GM21367 (cell line): Measurements from ENCODE around the gene SYNE3.
A peak's percentile ranks its signal among the peaks of the same experiment; 100 is the strongest.

Experiments used
- ATAC-seq: cut with Tn5 transposase; IDR thresholded peaks from one replicate; pipeline ENCODE4 v1.9.1; 2021; ENCODE audit not compliant: unreplicated experiment

The SYNE3 gene, protein sequence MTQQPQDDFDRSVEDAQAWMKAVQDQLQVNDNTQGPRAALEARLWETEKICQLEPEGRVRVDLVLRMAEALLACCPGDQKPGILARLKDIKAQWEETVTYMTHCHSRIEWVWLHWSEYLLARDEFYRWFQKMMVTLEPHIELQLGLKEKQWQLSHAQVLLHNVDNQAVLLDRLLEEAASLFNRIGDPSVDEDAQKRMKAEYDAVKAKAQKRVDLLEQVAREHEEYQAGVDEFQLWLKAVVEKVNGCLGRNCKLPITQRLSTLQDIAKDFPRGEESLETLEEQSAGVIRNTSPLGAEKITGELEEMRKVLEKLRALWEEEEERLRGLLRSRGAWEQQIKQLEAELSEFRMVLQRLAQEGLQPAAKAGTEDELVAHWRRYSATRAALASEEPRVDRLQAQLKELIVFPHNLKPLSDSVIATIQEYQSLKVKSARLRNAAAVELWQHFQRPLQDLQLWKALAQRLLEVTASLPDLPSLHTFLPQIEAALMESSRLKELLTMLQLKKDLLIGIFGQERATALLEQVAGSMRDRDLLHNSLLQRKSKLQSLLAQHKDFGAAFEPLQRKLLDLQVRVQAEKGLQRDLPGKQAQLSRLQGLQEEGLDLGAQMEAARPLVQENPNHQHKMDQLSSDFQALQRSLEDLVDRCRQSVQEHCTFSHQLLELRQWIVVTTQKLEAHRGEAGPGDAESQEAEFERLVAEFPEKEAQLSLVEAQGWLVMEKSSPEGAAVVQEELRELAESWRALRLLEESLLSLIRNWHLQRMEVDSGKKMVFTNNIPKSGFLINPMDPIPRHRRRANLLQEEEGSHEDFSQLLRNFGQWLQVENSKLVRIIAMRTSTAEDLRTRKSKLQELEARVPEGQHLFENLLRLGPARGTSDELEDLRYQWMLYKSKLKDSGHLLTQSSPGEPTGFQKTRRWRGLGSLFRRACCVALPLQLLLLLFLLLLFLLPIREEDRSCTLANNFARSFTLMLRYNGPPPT

DNA sequence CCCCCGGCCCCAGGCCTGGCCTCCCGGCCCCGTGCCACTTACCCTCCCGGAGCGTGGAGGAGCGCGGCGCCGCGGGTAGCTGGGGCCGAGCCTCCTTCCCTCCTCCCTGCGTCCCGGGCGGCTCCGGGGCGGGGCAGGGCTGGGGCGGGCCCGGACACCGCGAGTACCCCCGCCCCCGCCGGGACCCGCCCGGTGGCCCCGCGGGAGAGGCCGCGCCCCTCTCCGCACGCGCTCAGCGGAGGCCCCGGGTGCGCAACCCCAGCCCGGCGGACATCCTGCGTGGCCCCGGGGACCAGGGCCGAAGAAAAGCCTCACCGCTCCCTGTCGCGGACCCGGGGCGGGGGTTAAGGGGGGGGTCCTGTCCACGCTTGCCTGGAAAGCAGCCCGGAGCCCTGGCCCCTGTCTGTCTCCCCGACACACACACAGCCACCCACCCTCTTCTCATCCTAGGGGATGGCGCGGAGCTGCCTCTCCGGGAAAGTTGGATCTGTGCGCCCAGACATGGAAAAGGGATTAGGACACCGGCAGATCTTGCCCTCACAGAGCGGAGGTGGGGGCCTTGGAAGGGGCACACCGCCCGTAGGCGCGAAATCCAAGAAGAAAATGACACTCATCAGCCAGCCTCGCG is at the start of gene SYNE3:
Gene SYNE3, minus strand, starts transcription at position 97 of the 628 bp plus-strand sequence. CDS start 40,829 bp downstream, outside the sequence.
- ATAC-seq = peak; percentile 27

DNA sequence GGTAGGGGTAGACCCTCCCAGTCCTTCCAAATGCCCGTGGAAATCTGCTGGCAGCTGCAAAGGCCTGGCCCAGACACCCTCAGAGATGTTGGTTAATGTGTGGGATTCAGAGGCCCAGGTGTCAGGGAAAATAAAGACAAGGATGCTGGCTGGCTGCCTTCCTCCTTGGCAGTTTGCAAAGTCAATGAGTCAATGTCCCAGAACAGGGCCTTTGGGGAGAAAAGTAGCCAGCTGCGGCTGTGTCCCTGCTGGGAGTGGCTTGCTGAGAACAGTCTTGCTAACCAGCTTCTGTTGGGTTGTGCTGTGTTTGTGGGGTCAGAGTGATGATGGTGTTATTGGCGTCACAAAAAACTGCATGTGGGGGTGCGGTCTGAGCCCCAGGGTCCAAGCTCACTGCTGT is 47.6 kb upstream of the SYNE3 start:
- no peak for ATAC-seq

DNA sequence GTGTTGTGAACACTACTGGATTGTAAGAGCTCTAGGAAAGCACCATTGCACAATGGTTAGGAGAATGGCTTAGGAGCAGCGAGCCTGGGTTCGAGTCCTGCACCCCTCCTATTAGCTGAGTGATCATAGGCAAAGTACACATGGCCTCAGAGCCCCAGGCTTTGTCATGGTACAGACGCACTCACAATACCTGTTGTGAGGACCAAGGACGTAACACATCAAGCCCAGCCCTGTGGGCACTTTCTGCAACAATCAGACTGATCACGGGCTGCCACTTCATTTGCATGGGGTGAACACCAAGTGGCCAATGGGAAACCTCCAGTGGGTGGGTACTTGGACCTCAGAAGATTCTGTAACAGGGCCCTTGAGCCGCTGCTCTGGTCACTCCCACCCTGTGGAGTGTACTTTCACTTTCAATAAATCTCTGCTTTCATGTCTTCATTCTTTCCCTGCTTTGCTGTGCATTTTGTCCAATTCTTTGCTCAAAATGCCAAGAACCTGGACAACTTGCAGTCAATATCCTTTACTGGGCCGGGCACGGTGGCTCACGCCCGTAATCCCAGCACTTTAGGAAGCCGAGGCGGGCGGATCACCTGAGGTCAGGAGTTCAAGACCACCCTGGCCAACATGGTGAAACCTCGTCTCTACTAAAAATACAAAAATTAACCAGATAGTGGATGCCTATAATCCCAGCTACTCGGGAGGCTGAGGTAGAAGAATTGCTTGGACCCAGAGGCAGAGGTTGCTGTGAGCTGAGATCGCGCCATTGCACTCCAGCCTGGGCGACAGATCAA is 46.6 kb upstream of the SYNE3 start:
- no peak for ATAC-seq

DNA sequence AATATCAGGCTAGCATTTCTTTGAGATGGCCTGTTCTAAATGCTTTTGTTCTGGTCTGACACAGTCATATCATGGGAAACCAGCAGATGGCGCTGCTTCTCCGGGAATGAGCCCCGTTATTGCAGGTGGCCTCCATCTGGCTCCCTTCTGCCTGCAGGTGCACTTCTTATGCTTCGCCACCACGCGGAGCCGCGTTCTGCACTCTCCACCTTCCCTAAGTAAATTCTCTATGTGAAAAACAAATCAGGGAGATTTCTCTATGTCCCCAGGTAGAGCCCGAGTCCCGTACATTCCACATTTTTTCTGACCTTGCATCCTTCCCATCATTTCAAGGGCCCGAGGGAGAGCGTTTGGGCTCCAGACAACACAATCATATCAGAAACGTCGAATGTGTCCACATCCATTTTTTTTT is 44.6 kb upstream of the SYNE3 start:
- peak; percentile 80 for ATAC-seq

- no peak for ATAC-seq
Measured at GRCh38 chr14:95559203-95559602, 42.8 kb upstream of the SYNE3 start.

- ATAC-seq = no peak
Measured at GRCh38 chr14:95557832-95558231, 41.4 kb upstream of the SYNE3 start.

- ATAC-seq = no peak
Measured at GRCh38 chr14:95557291-95557690, 40.8 kb upstream of the SYNE3 start.

- ATAC-seq = no peak
Measured at GRCh38 chr14:95555053-95555452, 38.6 kb upstream of the SYNE3 start.

DNA sequence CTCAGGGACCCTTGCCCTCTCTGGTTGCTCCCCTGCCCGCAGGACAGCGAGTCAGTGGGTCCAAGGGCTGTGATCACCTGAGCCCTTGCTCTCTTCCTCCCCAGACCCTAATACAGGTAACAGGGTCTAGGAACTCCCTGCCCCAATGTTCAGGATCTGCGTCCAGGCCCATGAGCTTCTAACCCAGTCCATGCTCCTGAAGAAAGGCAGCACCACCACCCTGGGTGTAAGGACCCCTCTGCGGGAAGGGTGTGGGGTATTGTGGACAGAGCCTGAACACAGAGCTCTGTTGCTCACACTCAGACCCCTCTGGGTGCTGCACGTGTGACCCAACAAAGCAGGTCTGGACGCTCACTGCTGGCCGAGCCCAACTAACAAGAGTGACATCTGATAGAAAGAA is 36.7 kb upstream of the SYNE3 start:
- no peak for ATAC-seq

GRCh38 chr14:95551435-95551834 is 35.0 kb upstream of the SYNE3 start:
- ATAC-seq = no peak

GRCh38 chr14:95549656-95550585 is 33.5 kb upstream of the SYNE3 start:
- no peak for ATAC-seq

GRCh38 chr14:95548328-95548929 is 32.0 kb upstream of the SYNE3 start:
- no peak for ATAC-seq

DNA sequence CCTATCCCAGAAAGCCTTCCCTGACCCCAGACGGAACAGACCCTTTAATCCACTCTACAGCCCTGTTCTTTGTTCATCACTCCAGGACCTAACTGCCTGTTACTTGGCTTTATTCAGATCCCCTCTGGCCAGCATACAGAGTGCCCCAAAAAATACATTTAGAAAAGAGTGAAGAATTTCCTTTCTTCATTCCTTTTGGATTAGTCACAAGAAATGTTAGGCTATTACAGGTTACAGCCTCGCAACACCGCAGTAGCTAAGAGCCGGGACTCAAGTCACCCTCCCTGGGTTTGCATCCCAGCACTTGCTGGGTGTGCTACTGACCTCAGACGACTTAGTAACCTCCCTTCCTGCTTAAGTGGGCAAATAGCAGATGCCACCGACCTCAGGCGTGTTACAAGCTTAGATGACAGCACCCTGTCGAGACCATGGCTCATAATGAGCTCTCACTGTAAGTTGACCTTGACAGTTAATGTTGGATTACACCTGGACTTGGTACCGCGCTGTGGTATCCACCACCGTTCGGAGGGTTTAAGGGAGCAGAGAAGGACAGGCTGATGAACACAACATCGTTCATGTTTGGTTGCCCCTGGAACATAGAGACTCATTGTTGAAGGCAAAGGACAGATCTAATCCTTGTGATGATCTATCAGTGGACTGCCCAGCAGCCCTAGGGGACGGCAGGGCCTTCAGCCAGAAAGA is 31.3 kb upstream of the SYNE3 start:
- no peak for ATAC-seq

DNA sequence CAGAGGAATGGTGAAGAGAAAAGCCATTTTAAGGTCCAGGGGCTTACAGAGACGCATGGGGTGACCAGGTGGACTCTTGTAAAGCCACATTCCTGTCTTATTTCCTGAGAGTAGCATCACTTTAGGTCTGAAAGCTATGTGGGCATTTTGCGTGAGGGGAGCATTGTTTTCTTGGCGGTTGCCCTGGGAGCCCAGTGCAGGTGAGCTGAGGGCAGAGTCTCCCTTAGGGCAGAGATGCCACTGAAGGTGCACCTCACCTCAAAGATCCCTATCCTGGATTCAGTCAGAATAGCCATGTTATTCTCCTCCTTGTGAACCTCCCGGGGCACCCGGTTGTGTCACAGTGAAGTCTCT is 30.8 kb upstream of the SYNE3 start:
- ATAC-seq = no peak

- no peak for ATAC-seq
Measured at GRCh38 chr14:95545515-95546168, 29.2 kb upstream of the SYNE3 start.

DNA sequence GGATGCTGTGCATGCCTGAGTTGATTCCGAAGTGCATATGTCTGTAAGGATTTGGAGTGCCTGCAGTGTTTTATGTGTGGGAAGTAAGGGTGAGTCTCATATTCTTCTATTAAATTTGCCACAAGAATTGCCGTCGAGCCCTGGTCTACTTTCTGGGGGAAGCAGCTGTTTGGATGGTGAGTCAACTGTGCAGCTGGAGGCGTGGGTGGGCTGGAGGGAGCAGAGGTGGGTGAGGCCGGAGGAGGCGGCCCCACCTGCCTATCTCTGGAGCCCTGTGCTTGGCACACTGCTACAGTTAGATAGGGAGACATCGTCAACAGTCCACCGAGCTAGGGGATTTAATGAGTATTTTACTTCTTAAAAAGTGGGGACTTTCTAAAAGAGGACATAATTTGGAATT is 28.1 kb upstream of the SYNE3 start:
- ATAC-seq = no peak

GRCh38 chr14:95543021-95543420 is 26.6 kb upstream of the SYNE3 start:
- ATAC-seq = no peak
